ENCODE data around the gene ARHGDIA. TPM values are rescaled to one million over a fixed set of nuclear protein-coding genes. Genes with fewer than 3 reads are reported as not detected.

ARHGDIA gene
- total RNA-seq, 2 donors from 2014 or later: 328 to 513 TPM

DNA sequence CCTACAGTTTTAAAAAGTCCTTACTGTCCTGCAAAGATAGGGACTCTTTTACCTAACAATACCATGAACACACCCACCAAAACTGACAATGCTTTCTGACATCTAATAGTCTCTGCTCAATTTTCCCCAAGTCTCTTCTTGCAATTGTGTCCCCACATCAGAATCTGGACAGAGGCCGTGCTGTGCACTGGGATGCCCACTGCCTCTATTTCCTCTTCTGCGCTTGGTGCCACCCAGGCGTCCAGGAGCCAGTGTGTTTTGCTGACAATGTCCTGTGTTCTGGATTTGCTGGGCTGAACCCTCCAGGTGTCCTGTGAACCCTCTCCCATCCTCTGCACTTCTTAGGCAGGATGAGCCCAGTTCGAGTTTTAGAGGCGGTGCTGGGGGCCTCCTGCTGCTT, 6.4 kb upstream of the ARHGDIA start:
- no peak overlapping the region for H3K27ac Mint-ChIP-seq
- H3K9me3 Mint-ChIP-seq: no peaks in the 10 kb centered on the region
- peaks cover 8 to 9% of the 10 kb centered on the region in 2 donors for H3K36me3 Mint-ChIP-seq
- ATAC-seq (no peak), DNase-seq (ENCODE audit: low spot score in 2 of 2) (no peak)

DNA sequence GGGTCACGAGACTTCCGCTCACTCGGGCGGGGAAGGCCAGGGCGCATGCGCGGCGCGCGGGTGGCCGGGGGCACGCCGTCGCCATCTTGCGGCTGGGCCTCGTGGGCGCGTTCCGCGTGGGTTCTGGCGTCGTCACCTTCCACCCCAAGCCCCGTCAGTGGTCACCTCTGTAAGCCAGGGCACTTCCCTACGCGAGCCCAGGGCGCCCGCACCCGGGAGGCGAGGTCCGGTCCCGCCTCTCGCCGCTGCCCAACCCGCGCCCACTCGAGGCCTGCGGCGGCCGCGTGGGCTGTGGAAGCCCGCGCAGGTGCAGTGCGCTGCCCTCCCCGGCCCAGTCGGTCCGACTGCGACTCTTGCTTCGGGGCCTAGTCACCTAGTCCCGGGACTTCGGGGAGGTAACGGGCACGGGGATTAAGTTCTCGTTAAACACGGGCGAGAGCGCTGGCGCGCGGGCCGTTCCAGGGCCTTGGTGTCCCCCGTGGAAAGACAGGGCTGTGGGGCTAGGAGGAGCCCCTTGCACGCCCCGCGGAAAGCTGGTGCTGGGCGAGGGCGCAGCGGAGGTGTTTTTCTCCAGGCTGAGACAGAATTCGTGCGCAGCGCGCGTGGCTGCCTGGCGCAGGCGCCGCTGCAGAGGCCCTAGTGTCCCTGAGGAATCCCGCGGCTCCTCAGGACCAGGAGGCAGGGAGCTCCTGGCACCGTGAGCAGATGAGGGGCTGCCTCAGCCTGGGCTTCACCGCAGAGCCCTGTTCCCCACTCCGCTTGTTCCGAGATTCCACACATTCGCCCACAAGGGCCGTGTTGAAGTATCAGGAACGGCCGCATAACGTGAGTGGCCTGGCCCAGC, 472 bp upstream of the ARHGDIA start:
- peak in 1 of 2 donors; percentile 49 for ATAC-seq
- peak; percentile 97 for DNase-seq (ENCODE audit: low spot score in 2 of 2)
- peak overlapping the region; percentile 96 to 97 for H3K27ac Mint-ChIP-seq

DNA sequence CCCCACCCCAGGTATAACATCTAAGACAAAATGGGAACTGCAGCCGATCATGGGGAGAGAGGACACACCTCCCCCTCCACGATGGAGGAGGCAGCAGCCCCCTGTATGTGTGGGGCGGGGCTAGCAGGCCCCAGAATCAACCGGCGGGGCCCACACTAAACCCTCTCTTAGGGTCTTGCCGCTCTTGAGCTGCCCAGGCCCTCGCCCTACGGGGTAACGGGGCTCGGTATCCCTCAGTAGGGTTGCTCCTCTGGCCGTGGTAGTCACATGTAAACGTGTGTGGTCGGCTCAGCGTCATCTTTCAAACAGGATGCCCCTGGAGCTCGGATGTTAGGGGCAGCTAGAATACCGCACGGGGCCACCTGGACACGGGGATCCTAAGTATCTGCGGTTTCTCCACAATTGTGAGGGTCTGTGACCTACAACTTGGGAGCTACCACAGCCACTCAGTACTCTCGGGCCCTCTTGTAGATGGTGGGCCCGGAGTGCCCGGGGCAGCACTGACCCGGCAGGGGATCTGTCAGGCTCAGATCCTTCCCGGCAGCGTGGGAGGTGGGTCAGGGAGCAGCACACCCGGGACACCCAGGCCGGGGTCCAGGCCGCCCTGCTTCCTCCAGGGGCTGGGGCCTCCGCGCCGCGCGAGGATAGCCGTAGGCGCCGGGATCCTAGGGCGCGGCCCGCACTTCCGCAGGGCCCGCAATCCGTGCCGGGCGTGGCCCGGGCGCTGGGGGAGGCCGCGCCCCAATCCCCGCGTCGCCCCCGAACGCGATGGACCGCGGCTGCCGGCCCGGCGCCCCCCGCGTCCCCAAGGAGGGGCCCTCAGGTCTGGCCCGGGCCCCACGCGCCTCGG, 781 bp downstream of the ARHGDIA start:
- peak; percentile 31 to 40 for ATAC-seq
- H3K9me3 Mint-ChIP-seq: no peaks in the 10 kb centered on the region
- peak in 1 of 2 donors; percentile 53 for DNase-seq (ENCODE audit: low spot score in 2 of 2)
- H3K27ac Mint-ChIP-seq: peak overlapping the region; percentile 97
- H3K36me3 Mint-ChIP-seq: peaks cover 16 to 22% of the 10 kb centered on the region in 2 donors

More for the DNA sequence above, 472 bp upstream of the ARHGDIA start:
- Mint-ChIP-seq H3K9me3 (no peaks in the 10 kb centered on the region), H3K36me3 (peaks cover 16 to 22% of the 10 kb centered on the region in 2 donors)

DNA sequence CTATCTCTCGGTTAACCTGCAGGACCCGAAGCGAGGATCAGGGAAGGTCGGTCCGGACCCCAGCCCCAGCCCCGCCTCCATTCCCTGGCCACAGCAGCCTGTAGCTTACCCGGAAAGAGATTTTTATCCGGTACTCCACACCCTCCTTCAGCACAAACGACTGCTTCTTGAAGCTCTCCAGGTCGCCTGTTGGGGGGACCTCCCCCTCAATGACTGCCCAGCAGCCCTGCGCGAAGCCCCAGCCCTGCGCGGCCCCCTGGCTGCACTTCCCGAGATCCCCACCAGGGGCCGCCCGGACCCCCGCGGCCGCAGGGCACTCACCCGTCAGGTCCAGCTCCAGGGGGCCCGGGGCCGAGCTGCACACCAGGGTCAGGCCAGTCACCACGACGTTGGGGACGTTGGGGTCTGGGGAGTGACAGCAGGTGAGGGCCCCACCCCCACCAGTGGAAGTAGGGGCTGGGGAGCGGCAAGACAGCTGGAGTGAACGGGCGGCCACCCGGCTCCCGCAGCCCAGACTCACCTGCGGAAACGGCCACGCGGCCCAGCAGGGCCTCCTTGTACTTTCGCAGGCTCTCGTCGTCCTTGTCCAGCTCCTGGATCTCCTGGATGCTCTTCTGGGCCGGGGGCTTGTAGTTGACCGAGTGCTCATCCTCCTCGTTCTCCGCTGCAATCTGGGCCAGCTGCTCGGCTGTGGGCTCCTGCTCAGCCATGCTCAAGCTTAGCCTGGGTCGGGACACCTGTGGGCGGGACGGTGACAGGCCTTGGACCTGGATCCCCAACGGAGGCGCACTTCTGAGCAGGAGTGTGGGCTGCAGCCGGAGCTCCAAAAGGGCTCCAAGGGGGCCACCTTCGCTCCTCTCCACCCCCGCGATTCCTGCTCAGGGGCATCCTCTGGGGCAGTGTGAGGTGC, 1.7 kb downstream of the ARHGDIA start:
- H3K36me3 Mint-ChIP-seq: peaks cover 16 to 22% of the 10 kb centered on the region in 2 donors
- no peaks in the 10 kb centered on the region for H3K9me3 Mint-ChIP-seq
- ATAC-seq (no peak), DNase-seq (ENCODE audit: low spot score in 2 of 2) (peak in 1 of 2 donors; percentile 70)
- H3K27ac Mint-ChIP-seq: peak overlapping the region; percentile 92 to 97

- H3K9me3 Mint-ChIP-seq: no peaks in the 10 kb centered on the region
- ATAC-seq: no peak
- DNase-seq (ENCODE audit: low spot score in 2 of 2): no peak
- H3K36me3 Mint-ChIP-seq: peaks cover 17 to 22% of the 10 kb centered on the region in 2 donors
- H3K27ac Mint-ChIP-seq: peak overlapping the region in 1 of 2 donors; percentile 97
Measured at GRCh38 chr17:81868674-81869220, 2.4 kb downstream of the ARHGDIA start.

DNA sequence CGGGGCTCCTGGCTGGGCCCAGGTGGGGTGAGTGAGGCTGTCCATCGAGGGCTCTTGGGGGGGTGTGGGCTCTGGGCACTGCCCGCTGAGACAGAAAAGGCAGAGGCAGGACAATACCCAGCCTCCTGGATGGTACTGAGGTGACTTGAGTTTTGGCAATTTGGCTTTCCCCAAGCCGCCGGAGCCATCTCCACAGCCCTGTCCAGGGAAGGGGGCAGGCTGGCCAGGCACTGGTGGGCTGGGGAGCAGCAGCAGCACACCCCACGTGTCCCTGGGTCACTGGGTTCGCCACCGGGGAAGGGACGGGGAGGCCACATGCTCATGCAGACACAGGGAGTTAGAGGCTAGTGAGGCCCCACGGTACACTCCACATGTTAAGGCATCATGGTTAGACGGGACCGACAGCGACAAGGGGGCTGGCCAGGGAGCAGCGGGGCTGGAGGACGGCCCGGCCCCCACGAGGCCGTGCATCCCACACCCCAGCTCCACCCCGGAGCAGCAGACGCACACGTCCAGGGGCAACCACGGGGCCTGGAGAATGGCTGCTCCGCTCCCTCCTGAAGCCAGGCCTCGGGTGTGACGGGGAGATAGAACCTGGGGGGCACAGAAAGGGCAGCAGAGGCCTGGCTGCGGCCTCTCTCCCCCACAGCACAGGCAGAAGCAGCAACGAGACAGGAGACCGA, 3.0 kb downstream of the ARHGDIA start:
- ATAC-seq (no peak), DNase-seq (ENCODE audit: low spot score in 2 of 2) (no peak)
- peak overlapping the region; percentile 72 to 82 for H3K27ac Mint-ChIP-seq
- H3K36me3 Mint-ChIP-seq: peaks cover 23 to 26% of the 10 kb centered on the region in 2 donors
- H3K9me3 Mint-ChIP-seq: no peaks in the 10 kb centered on the region

GRCh38 chr17:81867170-81867990, 3.8 kb downstream of the ARHGDIA start:
- no peaks in the 10 kb centered on the region for H3K9me3 Mint-ChIP-seq
- peaks cover 27 to 30% of the 10 kb centered on the region in 2 donors for H3K36me3 Mint-ChIP-seq
- DNase-seq (ENCODE audit: low spot score in 2 of 2) (peak in 1 of 2 donors; percentile 28), ATAC-seq (no peak)
- peak overlapping the region; percentile 82 to 85 for H3K27ac Mint-ChIP-seq

DNA sequence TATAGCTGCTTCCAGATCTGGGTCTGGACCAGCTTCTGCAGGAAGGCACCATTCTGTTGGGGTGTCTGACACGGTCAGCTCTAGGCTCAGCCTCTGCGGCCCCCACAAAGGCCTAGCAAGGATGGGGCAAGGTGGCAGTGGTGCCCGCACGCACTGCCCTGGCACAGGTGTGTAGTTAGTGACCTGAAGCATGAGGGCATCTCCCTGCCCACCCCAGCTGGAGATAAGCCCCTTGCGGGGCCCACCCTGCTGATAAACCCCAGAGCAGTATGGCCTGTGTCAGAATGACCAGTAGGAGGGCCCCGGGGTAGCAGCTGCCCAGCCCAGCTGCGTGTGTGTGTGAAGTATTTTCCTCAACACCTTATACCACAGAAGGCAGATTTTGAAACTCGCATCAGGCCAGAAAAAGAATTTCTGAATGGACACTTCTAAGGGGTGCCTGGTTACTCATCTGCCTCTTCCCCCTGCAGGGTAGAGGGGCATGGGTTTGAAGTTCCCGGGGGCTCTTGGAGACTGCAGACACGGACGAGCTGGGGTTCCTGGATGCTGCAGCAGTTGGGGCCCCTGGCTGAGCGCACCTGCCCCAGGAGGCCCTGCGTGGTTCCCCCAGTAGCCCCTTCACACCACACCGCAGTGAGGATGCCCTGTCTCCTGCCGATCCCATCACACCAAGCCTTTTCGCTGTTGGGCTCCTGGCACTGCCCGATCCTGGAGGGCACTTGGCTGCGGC, 4.5 kb downstream of the ARHGDIA start:
- Mint-ChIP-seq H3K36me3 (peaks cover 20 to 28% of the 10 kb centered on the region in 2 donors), H3K27ac (peak overlapping the region; percentile 82 to 85), H3K9me3 (no peaks in the 10 kb centered on the region)
- no peak for DNase-seq (ENCODE audit: low spot score in 2 of 2)
- no peak for ATAC-seq

DNA sequence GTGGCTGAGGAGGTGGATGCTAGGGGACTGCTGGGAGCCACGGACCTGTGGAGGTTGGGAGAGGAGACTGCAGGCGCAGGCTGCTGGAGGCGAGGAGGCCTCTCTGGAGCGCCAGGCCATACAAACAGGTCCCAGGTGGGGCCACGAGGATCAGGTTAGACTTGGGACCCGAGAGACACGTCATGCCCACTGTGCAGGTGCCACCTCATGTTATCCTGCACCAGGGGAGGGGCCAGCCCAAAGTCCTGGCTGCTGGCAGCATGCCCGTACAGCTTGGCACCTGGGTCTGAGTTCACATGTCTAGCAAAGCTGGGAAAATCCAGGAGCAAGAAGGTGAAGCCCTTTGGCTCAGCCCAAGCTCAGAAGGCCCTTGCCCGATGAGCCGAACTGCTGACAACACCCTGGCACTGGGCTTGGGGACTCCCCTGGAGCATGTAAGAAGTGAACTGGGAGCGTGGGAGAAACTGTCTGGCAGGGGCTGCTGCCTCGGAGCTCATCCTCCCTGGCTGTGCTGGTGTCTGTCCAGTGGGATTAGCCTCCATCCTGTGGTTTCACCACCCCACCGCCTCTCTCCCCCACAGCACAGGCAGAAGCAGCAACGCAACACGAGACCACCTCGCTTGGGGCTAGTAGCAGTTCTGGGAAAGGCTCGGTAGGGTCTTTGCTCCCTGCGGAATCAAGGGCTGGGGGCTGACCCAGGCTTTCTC, 5.3 kb downstream of the ARHGDIA start:
- H3K36me3 Mint-ChIP-seq: peaks cover 25 to 31% of the 10 kb centered on the region in 2 donors

DNA sequence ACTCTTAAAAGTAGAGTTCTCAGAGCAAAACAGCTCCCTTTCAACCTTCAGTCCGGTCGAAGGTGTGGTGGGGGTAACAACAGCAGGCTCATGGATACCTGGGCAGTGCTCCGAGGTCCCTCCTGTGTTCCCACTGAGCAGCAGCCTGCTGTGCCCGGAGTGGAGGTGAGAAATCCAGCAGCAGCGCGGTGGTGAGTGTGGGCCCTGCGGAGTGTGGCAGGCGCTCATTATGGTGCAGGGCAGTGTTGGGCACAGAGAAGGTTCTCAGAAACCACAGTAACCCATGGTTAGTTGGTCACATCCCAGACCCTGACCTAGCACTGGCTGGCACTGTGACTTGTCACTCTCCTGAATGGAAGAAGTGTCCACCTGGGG, 5.8 kb downstream of the ARHGDIA start:
- H3K27ac Mint-ChIP-seq: peak overlapping the region; percentile 68 to 82
- H3K36me3 Mint-ChIP-seq: peaks cover 23 to 31% of the 10 kb centered on the region in 2 donors
- no peaks in the 10 kb centered on the region for H3K9me3 Mint-ChIP-seq
- DNase-seq (ENCODE audit: low spot score in 2 of 2) (no peak), ATAC-seq (no peak)

More for the DNA sequence above, 5.3 kb downstream of the ARHGDIA start:
- ATAC-seq (no peak), DNase-seq (ENCODE audit: low spot score in 2 of 2) (no peak)
- peak overlapping the region; percentile 77 to 82 for H3K27ac Mint-ChIP-seq
- H3K9me3 Mint-ChIP-seq: no peaks in the 10 kb centered on the region

- DNase-seq (ENCODE audit: low spot score in 2 of 2) (no peak), ATAC-seq (no peak)
- no peaks in the 10 kb centered on the region for H3K9me3 Mint-ChIP-seq
- peaks cover 22 to 30% of the 10 kb centered on the region in 2 donors for H3K36me3 Mint-ChIP-seq
- H3K27ac Mint-ChIP-seq: peak overlapping the region; percentile 82 to 92
Measured at GRCh38 chr17:81863833-81864768, 7.0 kb downstream of the ARHGDIA start.

GRCh38 chr17:81863123-81863675, 7.9 kb downstream of the ARHGDIA start:
- peaks cover 23 to 31% of the 10 kb centered on the region in 2 donors for H3K36me3 Mint-ChIP-seq
- H3K27ac Mint-ChIP-seq: peak overlapping the region; percentile 68 to 97
- no peaks in the 10 kb centered on the region for H3K9me3 Mint-ChIP-seq
- ATAC-seq: no peak
- no peak for DNase-seq (ENCODE audit: low spot score in 2 of 2)

Data from activated naive CD4-positive, alpha-beta T cell treated with anti-CD3 and anti-CD28 coated beads, Interleukin-2, amount 50 U/mL, for 72 hours (primary cell).